Muscle of leg (tissue), 11 donors: ENCODE data around the gene PEA15. TPM values are rescaled to one million over a fixed set of nuclear protein-coding genes. Genes with fewer than 3 reads are reported as not detected.

Source experiments
- DNase-seq: peaks from one replicate; pipeline ENCODE4 v3.0.0; 2013
- H3K27ac ChIP-seq: one replicate; pipeline ENCODE4 v1.5.1; 2013; ENCODE audit warnings: mild to moderate bottlenecking, low read length, control low read depth
- H3K27me3 ChIP-seq: one replicate; pipeline ENCODE4 v1.6.1; 2013; ENCODE audit warnings: low read length; ENCODE audit not compliant: control insufficient read depth, insufficient read depth
- H3K36me3 ChIP-seq: one replicate; pipeline ENCODE4 v1.6.1; 2013; ENCODE audit warnings: low read length; ENCODE audit not compliant: control insufficient read depth, insufficient read depth
- H3K4me1 ChIP-seq: one replicate; pipeline ENCODE4 v1.6.1; 2013; ENCODE audit warnings: low read length; ENCODE audit not compliant: control insufficient read depth, insufficient read depth
- H3K4me3 ChIP-seq: one replicate; pipeline ENCODE4 v1.5.1; 2013; ENCODE audit warnings: low read length, control low read depth
- H3K9me3 ChIP-seq: replicated peaks from 2 replicates; pipeline ENCODE4 v1.6.1; 2013; ENCODE audit warnings: low read depth, low read length; ENCODE audit not compliant: control insufficient read depth
- WGBS: methylation state at CpG from one replicate; pipeline ENCODE4 v1.1.5; 2013; ENCODE audit warnings: missing lambda C conversion rate; ENCODE audit not compliant: insufficient coverage; 5-methylcytosine and 5-hydroxymethylcytosine counted together
- polyA plus RNA-seq, 8 donors: library from polyadenylated mRNA; unstranded; fragments of 120-200 nt; gene quantifications; one replicate each; pipeline versions ENCODE4 v1.2.1 to v1.2.3, GENCODE V29; 2013; ENCODE audit warnings: inconsistent platforms in 1 of 8, low replicate concordance in 1 of 8; ENCODE audit not compliant: insufficient read length in 8 of 8, insufficient read depth in 1 of 8
- total RNA-seq: library from RNA; stranded (reverse); fragments of 120-200 nt; gene quantifications from one replicate; pipeline ENCODE4 v1.2.4, GENCODE V29; 2013

Gene PEA15
- total and polyA plus RNA-seq, 9 donors, result 57.4 to 171 (median 136) TPM

- WGBS, result no CpG with 5 or more reads among the region's 4 CpGs
- Histone ChIP-seq H3K36me3 (no peaks in the 10 kb centered on the region), H3K4me1 (peaks cover 16% of the 10 kb centered on the region), H3K27me3 (no peaks in the 10 kb centered on the region), H3K4me3 (no peak overlapping the region), H3K27ac (no peak overlapping the region), H3K9me3 (no peaks in the 10 kb centered on the region)
- no peak for DNase-seq
Measured at GRCh38 chr1:160264795-160265307, 59.7 kb downstream of the PEA15 start.

Other genes starting within 250 kb of the PEA15 start
- 3.6 TPM for gene PIGM, start 173.4 kb upstream of the PEA15 start, total RNA-seq
- 1 to 10 TPM; 4.3 to 6.6 (median 5.3) TPM for gene PIGM, start 173.4 kb upstream of the PEA15 start, polyA plus RNA-seq
- gene KCNJ10, start 135.2 kb upstream of the PEA15 start, total RNA-seq, result 0.35 TPM
- 1 to 10 TPM in 1 of 8 donors, under 1 TPM in 7; 0.30 to 1.6 (median 0.65) TPM for gene KCNJ10, start 135.2 kb upstream of the PEA15 start, polyA plus RNA-seq
- gene KCNJ9, start 123.8 kb upstream of the PEA15 start, total RNA-seq, result 0.09 TPM
- gene KCNJ9, start 123.8 kb upstream of the PEA15 start, polyA plus RNA-seq, result under 1 TPM in 7 of 8 donors, not detected in 1; 0.04 to 0.16 (median 0.09) TPM
- gene IGSF8, start 106.8 kb upstream of the PEA15 start, total RNA-seq, result 15.4 TPM
- 10 to 100 TPM; 17.7 to 26.2 (median 22.1) TPM for gene IGSF8, start 106.8 kb upstream of the PEA15 start, polyA plus RNA-seq
- 55.0 TPM for gene ATP1A2, start 89.6 kb upstream of the PEA15 start, total RNA-seq
- 10 to 100 TPM; 44.6 to 85.6 (median 59.4) TPM for gene ATP1A2, start 89.6 kb upstream of the PEA15 start, polyA plus RNA-seq
- gene ATP1A4, start 53.8 kb upstream of the PEA15 start, total RNA-seq, result 0.44 TPM
- 1 to 10 TPM in 7 of 8 donors, under 1 TPM in 1; 0.96 to 3.4 (median 1.5) TPM for gene ATP1A4, start 53.8 kb upstream of the PEA15 start, polyA plus RNA-seq
- 827 TPM for gene CASQ1, start 14.8 kb upstream of the PEA15 start, total RNA-seq
- 1,000 to 10,000 TPM in 1 of 8 donors, 100 to 1,000 TPM in 7; 182 to 1,024 (median 692) TPM for gene CASQ1, start 14.8 kb upstream of the PEA15 start, polyA plus RNA-seq
- gene DCAF8, start 57.2 kb downstream of the PEA15 start, total RNA-seq, result 70.5 TPM
- 100 to 1,000 TPM in 4 of 8 donors, 10 to 100 TPM in 4; 80.0 to 130 (median 98.6) TPM for gene DCAF8, start 57.2 kb downstream of the PEA15 start, polyA plus RNA-seq
- 34.2 TPM for gene PEX19, start 79.7 kb downstream of the PEA15 start, total RNA-seq
- gene PEX19, start 79.7 kb downstream of the PEA15 start, polyA plus RNA-seq, result 10 to 100 TPM; 36.4 to 43.0 (median 41.9) TPM
- 117 TPM for gene COPA, start 137.9 kb downstream of the PEA15 start, total RNA-seq
- gene COPA, start 137.9 kb downstream of the PEA15 start, polyA plus RNA-seq, result 100 to 1,000 TPM; 109 to 154 (median 132) TPM
- 43.4 TPM for gene NCSTN, start 138.0 kb downstream of the PEA15 start, total RNA-seq
- gene NCSTN, start 138.0 kb downstream of the PEA15 start, polyA plus RNA-seq, result 100 to 1,000 TPM in 2 of 8 donors, 10 to 100 TPM in 6; 83.8 to 111 (median 98.4) TPM
- gene NHLH1, start 161.7 kb downstream of the PEA15 start, total RNA-seq, result 0.04 TPM
- 1 to 10 TPM in 1 of 8 donors, under 1 TPM in 7; 0.16 to 1.1 (median 0.36) TPM for gene NHLH1, start 161.7 kb downstream of the PEA15 start, polyA plus RNA-seq
- gene VANGL2, start 195.2 kb downstream of the PEA15 start, total RNA-seq, result 2.3 TPM
- 10 to 100 TPM in 7 of 8 donors, 1 to 10 TPM in 1; 6.8 to 17.8 (median 10.9) TPM for gene VANGL2, start 195.2 kb downstream of the PEA15 start, polyA plus RNA-seq